PC-3 (cell line): ENCODE data around the gene TFEB.

Experiments
- EZH2 ChIP-seq: fragments of 300-600 bp; sonication (generic); IDR thresholded peaks from one replicate; pipeline ENCODE4 v1.6.1; 2017; ENCODE audit warnings: antibody characterized with exemption, mild to moderate bottlenecking, low read length; ENCODE audit not compliant: unreplicated experiment
- TF ChIP-seq, protein P1 (sequence below): fragments of 300-600 bp; sonication (generic); conservative IDR thresholded peaks from 2 replicates; pipeline ENCODE4 v1.5.1; 2017; ENCODE audit warnings: antibody characterized with exemption, low read depth, mild to moderate bottlenecking, low read length

DNA sequence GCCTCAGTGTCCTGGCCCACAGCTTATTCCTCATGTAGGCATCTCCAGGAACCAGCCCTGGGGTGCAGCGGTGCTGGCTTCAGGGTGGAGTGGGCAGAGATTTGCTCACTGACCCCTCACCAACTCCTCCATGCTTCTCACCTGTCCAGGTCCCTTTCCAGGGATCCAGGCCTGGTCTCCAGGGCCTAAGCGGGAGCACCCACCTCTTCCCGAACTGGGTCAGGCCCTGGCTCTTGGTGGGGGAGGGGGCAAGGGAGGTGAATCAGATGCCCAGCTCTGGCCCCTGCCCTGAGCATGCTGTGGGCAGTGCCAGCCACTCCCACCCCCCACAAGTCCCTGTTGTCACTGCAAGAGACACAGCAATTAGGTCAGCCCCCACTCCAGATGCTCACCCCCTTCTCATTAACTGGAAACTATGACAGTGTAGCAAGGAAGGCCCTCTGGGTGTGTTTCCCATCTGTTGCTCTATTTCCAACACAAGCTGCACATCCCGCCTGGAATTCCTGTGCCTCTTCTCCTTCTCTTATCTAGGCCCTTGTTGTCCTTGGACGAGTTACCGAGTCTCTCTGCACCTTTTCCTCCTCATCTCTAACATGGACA is 60.1 kb downstream of the TFEB start:
- no peak for TF ChIP-seq EZH2
- TF ChIP-seq, protein P1, sequence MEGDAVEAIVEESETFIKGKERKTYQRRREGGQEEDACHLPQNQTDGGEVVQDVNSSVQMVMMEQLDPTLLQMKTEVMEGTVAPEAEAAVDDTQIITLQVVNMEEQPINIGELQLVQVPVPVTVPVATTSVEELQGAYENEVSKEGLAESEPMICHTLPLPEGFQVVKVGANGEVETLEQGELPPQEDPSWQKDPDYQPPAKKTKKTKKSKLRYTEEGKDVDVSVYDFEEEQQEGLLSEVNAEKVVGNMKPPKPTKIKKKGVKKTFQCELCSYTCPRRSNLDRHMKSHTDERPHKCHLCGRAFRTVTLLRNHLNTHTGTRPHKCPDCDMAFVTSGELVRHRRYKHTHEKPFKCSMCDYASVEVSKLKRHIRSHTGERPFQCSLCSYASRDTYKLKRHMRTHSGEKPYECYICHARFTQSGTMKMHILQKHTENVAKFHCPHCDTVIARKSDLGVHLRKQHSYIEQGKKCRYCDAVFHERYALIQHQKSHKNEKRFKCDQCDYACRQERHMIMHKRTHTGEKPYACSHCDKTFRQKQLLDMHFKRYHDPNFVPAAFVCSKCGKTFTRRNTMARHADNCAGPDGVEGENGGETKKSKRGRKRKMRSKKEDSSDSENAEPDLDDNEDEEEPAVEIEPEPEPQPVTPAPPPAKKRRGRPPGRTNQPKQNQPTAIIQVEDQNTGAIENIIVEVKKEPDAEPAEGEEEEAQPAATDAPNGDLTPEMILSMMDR = no peak
